Fibroblast of pulmonary artery (primary cell): ENCODE results near the gene EPHB3.

ENCODE experiments used
- DNase-seq: peaks from one replicate; pipeline ENCODE4 v3.0.0-alpha.2; 2010; ENCODE audit warnings: low read depth
- H3K4me3 ChIP-seq: replicated peaks from 2 replicates; pipeline ENCODE4 v1.5.1; 2011; ENCODE audit warnings: low read depth, mild to moderate bottlenecking, control low read depth, low read length, moderate library complexity
- TF ChIP-seq, protein P1 (sequence below): IDR thresholded peaks from 2 replicates; pipeline ENCODE4 v1.5.1; 2011; ENCODE audit warnings: mild to moderate bottlenecking, control low read depth, low read length, inconsistent platforms; ENCODE audit errors: missing control alignments

The EPHB3 gene

GRCh38 chr3:184565421-184566211 is 4.0 kb downstream of the EPHB3 start:
- H3K4me3 ChIP-seq = no peak overlapping the region
- DNase-seq = peak; percentile 56
- TF ChIP-seq, protein P1, sequence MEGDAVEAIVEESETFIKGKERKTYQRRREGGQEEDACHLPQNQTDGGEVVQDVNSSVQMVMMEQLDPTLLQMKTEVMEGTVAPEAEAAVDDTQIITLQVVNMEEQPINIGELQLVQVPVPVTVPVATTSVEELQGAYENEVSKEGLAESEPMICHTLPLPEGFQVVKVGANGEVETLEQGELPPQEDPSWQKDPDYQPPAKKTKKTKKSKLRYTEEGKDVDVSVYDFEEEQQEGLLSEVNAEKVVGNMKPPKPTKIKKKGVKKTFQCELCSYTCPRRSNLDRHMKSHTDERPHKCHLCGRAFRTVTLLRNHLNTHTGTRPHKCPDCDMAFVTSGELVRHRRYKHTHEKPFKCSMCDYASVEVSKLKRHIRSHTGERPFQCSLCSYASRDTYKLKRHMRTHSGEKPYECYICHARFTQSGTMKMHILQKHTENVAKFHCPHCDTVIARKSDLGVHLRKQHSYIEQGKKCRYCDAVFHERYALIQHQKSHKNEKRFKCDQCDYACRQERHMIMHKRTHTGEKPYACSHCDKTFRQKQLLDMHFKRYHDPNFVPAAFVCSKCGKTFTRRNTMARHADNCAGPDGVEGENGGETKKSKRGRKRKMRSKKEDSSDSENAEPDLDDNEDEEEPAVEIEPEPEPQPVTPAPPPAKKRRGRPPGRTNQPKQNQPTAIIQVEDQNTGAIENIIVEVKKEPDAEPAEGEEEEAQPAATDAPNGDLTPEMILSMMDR = no peak

GRCh38 chr3:184566441-184567414 is 5.1 kb downstream of the EPHB3 start:
- TF ChIP-seq, protein P1 = no peak
- no peak overlapping the region for H3K4me3 ChIP-seq

GRCh38 chr3:184567946-184568559 is 6.5 kb downstream of the EPHB3 start:
- DNase-seq = no peak
- TF ChIP-seq, protein P1 = no peak
- H3K4me3 ChIP-seq = peak overlapping the region; percentile 46

More at GRCh38 chr3:184566441-184567414, 5.1 kb downstream of the EPHB3 start:
- DNase-seq = no peak

GRCh38 chr3:184568560-184568923 is 7.0 kb downstream of the EPHB3 start:
- peak overlapping the region; percentile 46 for H3K4me3 ChIP-seq

DNA sequence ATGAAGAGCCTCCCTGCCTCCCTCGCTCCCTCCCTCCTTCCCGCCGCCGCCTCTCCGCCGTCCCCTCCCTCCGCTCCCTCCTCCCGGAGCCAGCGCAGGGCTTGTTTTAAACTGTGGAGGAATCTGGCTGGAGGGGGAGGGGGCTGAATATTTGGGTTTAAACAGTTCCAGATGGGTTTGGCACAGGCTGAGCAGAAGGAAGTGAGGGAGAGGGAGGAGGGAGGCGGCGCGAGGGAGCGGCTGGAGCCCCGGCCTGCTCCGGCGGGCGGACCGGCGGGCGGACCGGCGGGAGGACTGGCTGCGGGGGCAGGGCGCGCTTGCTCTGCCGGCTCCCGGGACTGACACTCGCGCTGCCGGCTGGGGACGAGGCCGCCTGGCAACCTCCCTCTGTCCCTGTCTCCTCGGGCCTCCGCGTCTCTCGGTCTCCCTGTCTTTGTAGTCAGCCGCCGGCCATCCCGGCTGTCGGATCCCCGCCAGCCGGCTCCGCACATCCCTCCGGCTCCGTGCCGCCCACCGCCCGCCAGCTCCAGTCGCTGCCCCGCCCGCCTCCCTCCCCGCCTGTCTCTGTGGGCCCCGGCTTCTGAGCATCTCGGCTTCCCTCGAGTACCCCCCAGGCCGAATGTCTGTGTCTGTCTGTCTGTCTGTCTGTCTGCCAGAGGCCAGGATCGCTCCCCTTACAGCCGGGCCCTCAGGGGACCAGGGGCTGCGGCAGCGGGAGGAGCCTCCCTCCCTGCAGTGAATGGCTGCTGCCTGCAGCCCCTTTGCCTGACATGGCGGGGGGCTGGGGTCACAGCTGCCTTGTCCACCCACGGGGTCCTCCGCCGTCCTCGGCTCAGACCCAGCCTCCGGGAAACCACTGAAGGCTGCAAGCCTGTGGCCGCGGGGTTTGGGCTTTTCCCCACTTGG is 7.6 kb downstream of the EPHB3 start:
- TF ChIP-seq, protein P1 = no peak
- DNase-seq = peak; percentile 90
- peak overlapping the region; percentile 46 for H3K4me3 ChIP-seq

More at GRCh38 chr3:184568560-184568923, 7.0 kb downstream of the EPHB3 start:
- TF ChIP-seq, protein P1 = no peak
- no peak for DNase-seq

DNA sequence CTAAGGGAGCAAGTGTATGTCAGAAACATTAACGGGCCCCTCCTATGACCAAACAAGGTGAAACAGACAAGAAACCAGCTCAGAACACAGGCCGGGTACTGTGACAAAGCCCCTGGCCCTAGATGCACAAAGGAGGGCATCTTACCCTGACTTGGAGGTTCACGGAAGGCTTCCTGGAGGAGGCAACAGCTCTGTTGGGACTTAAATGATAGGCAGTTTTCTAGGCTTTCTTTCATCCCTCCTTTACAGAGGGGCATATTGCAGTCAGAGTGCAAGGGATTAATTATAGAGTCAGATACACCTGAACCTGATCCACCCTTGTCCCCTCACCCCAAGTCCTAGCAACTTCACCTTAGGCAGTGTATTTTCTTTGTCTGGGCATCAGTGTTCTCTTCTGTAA is 8.4 kb downstream of the EPHB3 start:
- no peak overlapping the region for H3K4me3 ChIP-seq
- no peak for DNase-seq
- TF ChIP-seq, protein P1 = no peak
